ENCODE data around the gene MYCN. TPM values are rescaled to one million over a fixed set of nuclear protein-coding genes. Genes with fewer than 3 reads are reported as not detected.

MYCN gene
- polyA plus RNA-seq, 3 donors = not detected

DNA sequence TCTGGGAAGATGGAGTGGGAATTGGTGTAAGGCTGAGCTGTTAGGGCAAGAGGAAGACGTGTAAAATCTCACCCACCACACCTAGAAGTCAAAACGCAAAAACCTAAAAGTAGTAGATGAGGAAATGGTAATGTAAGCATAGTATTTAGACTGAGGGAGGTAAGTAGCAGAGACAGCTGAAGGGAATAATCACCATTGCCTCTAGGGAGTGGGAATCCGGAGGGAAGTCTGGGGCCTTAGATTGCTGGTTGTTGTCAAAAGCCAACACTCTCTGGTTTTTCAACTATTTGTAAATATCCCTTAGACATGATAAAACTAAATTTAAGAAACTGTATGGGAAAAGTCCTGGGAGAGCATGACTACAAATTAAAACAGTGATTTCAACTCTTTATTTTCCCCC, 28.7 kb upstream of the MYCN start:
- H3K27ac Mint-ChIP-seq = no peak overlapping the region
- no peak for DNase-seq

DNA sequence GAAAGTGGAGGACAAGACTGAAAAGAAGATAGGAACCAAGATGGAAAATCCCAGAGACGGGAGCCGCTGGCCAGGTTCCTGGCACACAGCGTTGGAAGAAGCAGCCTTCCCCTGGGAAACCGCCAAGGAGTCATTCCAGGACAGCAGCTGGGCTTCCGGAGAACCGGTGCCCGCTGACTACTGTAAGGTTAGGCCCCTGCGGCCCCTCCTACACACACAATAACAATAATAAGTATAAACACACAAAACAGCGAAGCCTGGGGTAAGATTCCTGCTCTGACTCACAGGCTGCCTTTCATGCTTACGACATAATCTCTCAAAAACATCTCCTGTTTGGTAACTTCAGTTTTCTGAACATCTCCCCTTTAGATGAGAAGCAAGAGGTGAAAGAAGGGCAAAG, 28.1 kb upstream of the MYCN start:
- Mint-ChIP-seq H3K27ac (no peak overlapping the region), H3K27me3 (ENCODE audit: low read depth in 3 of 3) (peaks cover 0 to 3% (median 2%) of the 10 kb centered on the region in 3 donors), H3K9me3 (peaks cover 0 to 3% (median 0%) of the 10 kb centered on the region in 7 donors), H3K4me1 (no peaks in the 10 kb centered on the region), H3K4me3 (no peak overlapping the region), H3K36me3 (no peaks in the 10 kb centered on the region)
- no peak overlapping the region for H3K4me2 ChIP-seq (replicated peaks; ENCODE audit: extremely low read depth, low read length, poor library complexity, severe bottlenecking)
- no peaks in the 10 kb centered on the region for H3K9me3 ChIP-seq (replicated peaks in 1 of 2; ENCODE audit: control insufficient read depth in 1 of 2, insufficient read depth in 1 of 2, low read length in 2 of 2)
- no peak for DNase-seq
- no peaks in the 10 kb centered on the region for H4K20me1 ChIP-seq (ENCODE audit: insufficient read depth, low read length)
- TF ChIP-seq, protein P1, sequence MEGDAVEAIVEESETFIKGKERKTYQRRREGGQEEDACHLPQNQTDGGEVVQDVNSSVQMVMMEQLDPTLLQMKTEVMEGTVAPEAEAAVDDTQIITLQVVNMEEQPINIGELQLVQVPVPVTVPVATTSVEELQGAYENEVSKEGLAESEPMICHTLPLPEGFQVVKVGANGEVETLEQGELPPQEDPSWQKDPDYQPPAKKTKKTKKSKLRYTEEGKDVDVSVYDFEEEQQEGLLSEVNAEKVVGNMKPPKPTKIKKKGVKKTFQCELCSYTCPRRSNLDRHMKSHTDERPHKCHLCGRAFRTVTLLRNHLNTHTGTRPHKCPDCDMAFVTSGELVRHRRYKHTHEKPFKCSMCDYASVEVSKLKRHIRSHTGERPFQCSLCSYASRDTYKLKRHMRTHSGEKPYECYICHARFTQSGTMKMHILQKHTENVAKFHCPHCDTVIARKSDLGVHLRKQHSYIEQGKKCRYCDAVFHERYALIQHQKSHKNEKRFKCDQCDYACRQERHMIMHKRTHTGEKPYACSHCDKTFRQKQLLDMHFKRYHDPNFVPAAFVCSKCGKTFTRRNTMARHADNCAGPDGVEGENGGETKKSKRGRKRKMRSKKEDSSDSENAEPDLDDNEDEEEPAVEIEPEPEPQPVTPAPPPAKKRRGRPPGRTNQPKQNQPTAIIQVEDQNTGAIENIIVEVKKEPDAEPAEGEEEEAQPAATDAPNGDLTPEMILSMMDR (IDR thresholded peaks at IDR 0.05) = no peak
- H2AFZ ChIP-seq (ENCODE audit: insufficient read depth, low read depth, low read length, poor library complexity, severe bottlenecking) = no peak overlapping the region
- no peaks in the 10 kb centered on the region for H3K4me1 ChIP-seq (ENCODE audit: control insufficient read depth in 1 of 2, insufficient read depth in 2 of 2, low read length in 2 of 2)
- H3K36me3 ChIP-seq (replicated peaks in 1 of 2; ENCODE audit: control insufficient read depth in 1 of 2, insufficient read depth in 2 of 2, low read length in 2 of 2) = no peaks in the 10 kb centered on the region
- H3K9ac ChIP-seq (ENCODE audit: insufficient read depth, low read length, poor library complexity, severe bottlenecking) = no peak overlapping the region
- intact Hi-C loops (cut with micrococcal nuclease) = no loop called here
- no peaks in the 10 kb centered on the region for H3K27me3 ChIP-seq (ENCODE audit: control insufficient read depth in 2 of 2, insufficient read depth in 2 of 2, low read length in 2 of 2)
- no peak overlapping the region for H3K4me3 ChIP-seq (replicated peaks in 1 of 3; ENCODE audit: low read depth in 2 of 3, low read length in 3 of 3)
- 80% methylated on average over 2 of the region's 10 CpGs for WGBS (ENCODE audit: insufficient coverage)
- H3K79me2 ChIP-seq (ENCODE audit: insufficient read depth, low read length) = no peaks in the 10 kb centered on the region
- no peak overlapping the region for H3K27ac ChIP-seq (ENCODE audit: low read depth in 1 of 2, low read length in 2 of 2)

More for the DNA sequence above, 28.7 kb upstream of the MYCN start:
- Histone ChIP-seq H3K4me2 (replicated peaks; ENCODE audit: extremely low read depth, low read length, poor library complexity, severe bottlenecking) (no peak overlapping the region), H3K9ac (ENCODE audit: insufficient read depth, low read length, poor library complexity, severe bottlenecking) (no peak overlapping the region), H4K20me1 (ENCODE audit: insufficient read depth, low read length) (no peaks in the 10 kb centered on the region), H3K4me3 (replicated peaks in 1 of 3; ENCODE audit: low read depth in 2 of 3, low read length in 3 of 3) (no peak overlapping the region), H3K4me1 (ENCODE audit: control insufficient read depth in 1 of 2, insufficient read depth in 2 of 2, low read length in 2 of 2) (no peaks in the 10 kb centered on the region), H3K36me3 (replicated peaks in 1 of 2; ENCODE audit: control insufficient read depth in 1 of 2, insufficient read depth in 2 of 2, low read length in 2 of 2) (no peaks in the 10 kb centered on the region), H2AFZ (ENCODE audit: insufficient read depth, low read depth, low read length, poor library complexity, severe bottlenecking) (no peak overlapping the region), H3K27ac (ENCODE audit: low read depth in 1 of 2, low read length in 2 of 2) (no peak overlapping the region), H3K9me3 (replicated peaks in 1 of 2; ENCODE audit: control insufficient read depth in 1 of 2, insufficient read depth in 1 of 2, low read length in 2 of 2) (no peaks in the 10 kb centered on the region), H3K27me3 (ENCODE audit: control insufficient read depth in 2 of 2, insufficient read depth in 2 of 2, low read length in 2 of 2) (no peaks in the 10 kb centered on the region), H3K79me2 (ENCODE audit: insufficient read depth, low read length) (no peaks in the 10 kb centered on the region)
- H3K4me3 Mint-ChIP-seq = no peak overlapping the region
- WGBS (ENCODE audit: insufficient coverage) = no CpG with 5 or more reads among the region's 3 CpGs
- peaks cover 0 to 4% (median 2%) of the 10 kb centered on the region in 3 donors for H3K27me3 Mint-ChIP-seq (ENCODE audit: low read depth in 3 of 3)
- TF ChIP-seq, protein P1 (IDR thresholded peaks at IDR 0.05) = no peak
- peaks cover 0 to 5% (median 0%) of the 10 kb centered on the region in 7 donors for H3K9me3 Mint-ChIP-seq
- intact Hi-C loops (cut with micrococcal nuclease) = no loop called here
- no peaks in the 10 kb centered on the region for H3K36me3 Mint-ChIP-seq
- no peaks in the 10 kb centered on the region for H3K4me1 Mint-ChIP-seq

Data from CD14-positive monocyte (primary cell).